Mesenchymal stem cell (in vitro differentiated cells and primary cell): Measurements from ENCODE around the gene GLOD5.

Source experiments
- DNase-seq: peaks from one replicate; pipeline ENCODE4 v3.0.0-alpha.2; 2013
- H2AFZ ChIP-seq: one replicate; pipeline ENCODE4 v1.6.1; 2013; ENCODE audit warnings: low read depth, mild to moderate bottlenecking, control low read depth, inconsistent platforms, low read length, moderate library complexity
- H2AK5ac ChIP-seq: 2 replicates; pipeline ENCODE4 v1.6.1; 2013; ENCODE audit warnings: low read length, moderate library complexity, mild to moderate bottlenecking, inconsistent platforms; ENCODE audit not compliant: severe bottlenecking
- H2BK120ac ChIP-seq: one replicate; pipeline ENCODE4 v1.6.1; 2013; ENCODE audit warnings: low read depth, mild to moderate bottlenecking, inconsistent platforms, low read length, moderate library complexity
- H2BK12ac ChIP-seq, 2 experiments: one replicate each; pipeline ENCODE4 v1.6.1; 2013; ENCODE audit warnings: inconsistent platforms in 2 of 2, low read length in 2 of 2, mild to moderate bottlenecking in 2 of 2, moderate library complexity in 2 of 2, control low read depth in 1 of 2
- H2BK15ac ChIP-seq: one replicate; pipeline ENCODE4 v1.6.1; 2013; ENCODE audit warnings: mild to moderate bottlenecking, low read depth, inconsistent platforms; ENCODE audit not compliant: poor library complexity, severe bottlenecking
- H2BK5ac ChIP-seq: 2 replicates; pipeline ENCODE4 v1.6.1; 2013; ENCODE audit warnings: low read depth, mild to moderate bottlenecking, low read length, control low read depth, inconsistent platforms; ENCODE audit not compliant: poor library complexity, severe bottlenecking
- H3K14ac ChIP-seq, 2 experiments: one replicate each; pipeline ENCODE4 v1.6.1; 2013; ENCODE audit warnings: inconsistent platforms in 2 of 2, low read length in 2 of 2, control low read depth in 1 of 2, mild to moderate bottlenecking in 1 of 2, moderate library complexity in 1 of 2
- H3K18ac ChIP-seq, 2 experiments: one replicate each; pipeline ENCODE4 v1.6.1; 2013; ENCODE audit warnings: inconsistent platforms in 2 of 2, low read length in 2 of 2, control low read depth in 1 of 2, low read depth in 1 of 2, mild to moderate bottlenecking in 1 of 2
- H3K23ac ChIP-seq, 2 experiments: one replicate each; pipeline ENCODE4 v1.6.1; 2013; ENCODE audit warnings: inconsistent platforms in 2 of 2, low read length in 2 of 2, mild to moderate bottlenecking in 2 of 2, moderate library complexity in 2 of 2, control low read depth in 1 of 2
- H3K27ac ChIP-seq: 2 replicates; pipeline ENCODE4 v1.5.1; 2013; ENCODE audit warnings: mild to moderate bottlenecking, moderate library complexity, low read length, control low read depth, inconsistent platforms; ENCODE audit not compliant: poor library complexity, severe bottlenecking
- H3K27me3 ChIP-seq, 2 experiments: 2 replicates each; pipeline versions ENCODE4 v1.6.1 to v1.7.0; 2013; ENCODE audit warnings: low read length in 2 of 2, mild to moderate bottlenecking in 2 of 2, moderate library complexity in 2 of 2, control low read depth in 1 of 2, inconsistent platforms in 1 of 2; ENCODE audit not compliant: control insufficient read depth in 1 of 2, insufficient read depth in 1 of 2
- H3K36me3 ChIP-seq, 2 experiments: 2 replicates each; pipeline versions ENCODE4 v1.6.1 to v1.7.0; 2013; ENCODE audit warnings: low read length in 2 of 2, control low read depth in 1 of 2, inconsistent platforms in 1 of 2, low read depth in 1 of 2, mild to moderate bottlenecking in 1 of 2; ENCODE audit not compliant: insufficient read depth in 2 of 2, control insufficient read depth in 1 of 2
- H3K4ac ChIP-seq, 2 experiments: one replicate each; pipeline ENCODE4 v1.6.1; 2013; ENCODE audit warnings: inconsistent platforms in 2 of 2, low read length in 2 of 2, mild to moderate bottlenecking in 2 of 2, moderate library complexity in 2 of 2, control low read depth in 1 of 2, low read depth in 1 of 2
- H3K4me1 ChIP-seq: 2 replicates; pipeline ENCODE4 v1.6.1; 2013; ENCODE audit warnings: low read depth, low read length, control low read depth; ENCODE audit not compliant: control insufficient read depth, insufficient read depth
- H3K4me2 ChIP-seq: 2 replicates; pipeline ENCODE4 v1.6.1; 2013; ENCODE audit warnings: low read length, mild to moderate bottlenecking, inconsistent platforms; ENCODE audit not compliant: poor library complexity, severe bottlenecking
- H3K4me3 ChIP-seq, 2 experiments: 2 replicates each; pipeline versions ENCODE4 v1.5.1 to v1.7.0; 2013; ENCODE audit warnings: low read length in 2 of 2, mild to moderate bottlenecking in 2 of 2, control low read depth in 1 of 2, low read depth in 1 of 2; ENCODE audit not compliant: insufficient read depth in 1 of 2
- H3K79me1 ChIP-seq: replicated peaks from 2 replicates; pipeline ENCODE4 v1.6.1; 2013; ENCODE audit warnings: mild to moderate bottlenecking, control low read depth, low read length, inconsistent platforms; ENCODE audit not compliant: poor library complexity, severe bottlenecking
- H3K9ac ChIP-seq: 2 replicates; pipeline ENCODE4 v1.7.0; 2013; ENCODE audit warnings: mild to moderate bottlenecking, low read length, moderate library complexity
- H3K9me3 ChIP-seq: 2 replicates; pipeline ENCODE4 v1.7.0; 2013; ENCODE audit warnings: mild to moderate bottlenecking, low read length; ENCODE audit not compliant: control insufficient read depth
- H4K8ac ChIP-seq: one replicate; pipeline ENCODE4 v1.6.1; 2013; ENCODE audit warnings: inconsistent platforms, mild to moderate bottlenecking, low read length, moderate library complexity
- H4K91ac ChIP-seq: one replicate; pipeline ENCODE4 v1.6.1; 2013; ENCODE audit warnings: mild to moderate bottlenecking, low read length, inconsistent platforms
- WGBS: methylation state at CpG from one replicate; pipeline ENCODE4 v1.1.7; 2013; ENCODE audit warnings: mixed read lengths; 5-methylcytosine and 5-hydroxymethylcytosine counted together

The GLOD5 gene

DNA sequence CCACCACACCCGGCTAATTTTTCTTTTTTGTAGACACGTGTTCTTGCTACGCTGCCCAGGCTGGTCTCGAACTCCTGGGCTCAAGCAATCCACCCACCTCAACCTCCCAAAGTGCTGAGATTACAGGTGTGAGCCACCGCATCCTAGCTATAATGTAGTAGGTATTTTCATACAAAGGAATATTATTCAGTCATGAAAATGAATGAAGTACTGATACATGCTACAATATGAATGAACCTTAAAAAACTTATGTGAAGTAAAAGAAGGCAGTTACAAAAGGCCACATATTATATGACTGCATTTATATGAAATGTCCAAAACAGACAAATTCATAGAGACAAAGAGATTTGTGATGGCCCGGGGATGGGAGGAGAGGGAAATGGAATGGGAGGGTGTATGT, 20.2 kb downstream of the GLOD5 start:
- H3K4ac ChIP-seq: no peak overlapping the region
- H2BK5ac ChIP-seq: no peak overlapping the region
- H4K91ac ChIP-seq: no peak overlapping the region
- H3K23ac ChIP-seq: no peak overlapping the region
- 98% methylated on average over 2 of the region's 6 CpGs for WGBS
- H3K79me1 ChIP-seq: no peaks in the 10 kb centered on the region
- no peaks in the 10 kb centered on the region for H3K36me3 ChIP-seq
- H3K18ac ChIP-seq: no peak overlapping the region
- peaks cover 0 to 53% of the 10 kb centered on the region in 2 experiments for H3K27me3 ChIP-seq
- no peak overlapping the region for H3K27ac ChIP-seq
- H3K4me2 ChIP-seq: no peak overlapping the region
- H2BK15ac ChIP-seq: no peak overlapping the region
- H2AK5ac ChIP-seq: no peak overlapping the region
- no peak overlapping the region for H2AFZ ChIP-seq
- no peak overlapping the region for H3K9ac ChIP-seq
- H3K4me3 ChIP-seq: no peak overlapping the region
- H3K4me1 ChIP-seq: no peaks in the 10 kb centered on the region
- no peak for DNase-seq
- no peak overlapping the region for H4K8ac ChIP-seq
- H2BK120ac ChIP-seq: no peak overlapping the region
- H2BK12ac ChIP-seq: no peak overlapping the region
- no peak overlapping the region for H3K14ac ChIP-seq
- H3K9me3 ChIP-seq: peaks cover 7% of the 10 kb centered on the region

- H2BK120ac ChIP-seq: no peak overlapping the region
- no peaks in the 10 kb centered on the region for H3K79me1 ChIP-seq
- no peak overlapping the region for H3K27ac ChIP-seq
- H3K9ac ChIP-seq: no peak overlapping the region
- H3K23ac ChIP-seq: no peak overlapping the region
- H3K14ac ChIP-seq: no peak overlapping the region
- no peak overlapping the region for H2AFZ ChIP-seq
- H2BK5ac ChIP-seq: no peak overlapping the region
- H3K36me3 ChIP-seq: no peaks in the 10 kb centered on the region
- H2AK5ac ChIP-seq: no peak overlapping the region
- no peak overlapping the region for H2BK15ac ChIP-seq
- no peaks in the 10 kb centered on the region for H3K4me1 ChIP-seq
- H4K91ac ChIP-seq: no peak overlapping the region
- no peak overlapping the region for H3K4ac ChIP-seq
- H3K18ac ChIP-seq: no peak overlapping the region
- H3K4me3 ChIP-seq: no peak overlapping the region
- peaks cover under 1 to 57% of the 10 kb centered on the region in 2 experiments for H3K27me3 ChIP-seq
- H3K9me3 ChIP-seq: peaks cover 7% of the 10 kb centered on the region
- no peak overlapping the region for H3K4me2 ChIP-seq
- H2BK12ac ChIP-seq: no peak overlapping the region
- no peak for DNase-seq
- WGBS: no CpG with 5 or more reads among the region's 2 CpGs
- no peak overlapping the region for H4K8ac ChIP-seq
Measured at GRCh38 chrX:48782216-48782615, 20.7 kb downstream of the GLOD5 start.

- Histone ChIP-seq H2BK5ac (no peak overlapping the region), H3K9me3 (peaks cover 3% of the 10 kb centered on the region), H2BK15ac (no peak overlapping the region), H2BK120ac (no peak overlapping the region), H3K4ac (no peak overlapping the region), H3K27me3 (peaks cover 6 to 58% of the 10 kb centered on the region in 2 experiments), H3K14ac (no peak overlapping the region), H3K9ac (no peak overlapping the region), H3K4me1 (no peaks in the 10 kb centered on the region), H3K18ac (no peak overlapping the region), H4K91ac (no peak overlapping the region), H3K4me2 (no peak overlapping the region), H3K79me1 (no peaks in the 10 kb centered on the region), H2AFZ (no peak overlapping the region), H3K4me3 (no peak overlapping the region), H2BK12ac (no peak overlapping the region), H2AK5ac (no peak overlapping the region), H3K27ac (no peak overlapping the region), H4K8ac (no peak overlapping the region), H3K36me3 (no peaks in the 10 kb centered on the region), H3K23ac (no peak overlapping the region)
- WGBS: 85% methylated on average over 7 of the region's 13 CpGs
- no peak for DNase-seq
Measured at GRCh38 chrX:48782795-48783194, 21.2 kb downstream of the GLOD5 start.

GRCh38 chrX:48784726-48785125, 23.2 kb downstream of the GLOD5 start:
- Histone ChIP-seq H3K4me3 (no peak overlapping the region), H3K4me2 (no peak overlapping the region), H2BK120ac (no peak overlapping the region), H3K27ac (no peak overlapping the region), H3K14ac (no peak overlapping the region), H2BK5ac (no peak overlapping the region), H3K9ac (no peak overlapping the region), H3K23ac (no peak overlapping the region), H3K36me3 (no peaks in the 10 kb centered on the region), H4K8ac (no peak overlapping the region), H3K4ac (no peak overlapping the region), H4K91ac (no peak overlapping the region), H2AFZ (no peak overlapping the region), H3K27me3 (peaks cover 8 to 56% of the 10 kb centered on the region in 2 experiments), H2AK5ac (no peak overlapping the region), H3K4me1 (no peaks in the 10 kb centered on the region), H3K9me3 (no peaks in the 10 kb centered on the region), H2BK12ac (no peak overlapping the region), H3K18ac (no peak overlapping the region), H3K79me1 (no peaks in the 10 kb centered on the region), H2BK15ac (no peak overlapping the region)
- 54% methylated on average over 2 of the region's 3 CpGs for WGBS
- no peak for DNase-seq
